IMR-90 (cell line): ENCODE data around the gene KLHL2. TPM values are rescaled to one million over a fixed set of nuclear protein-coding genes. Genes with fewer than 3 reads are reported as not detected.
"Not testable (repeated sequence)": the region's sequence is repeated elsewhere in the genome, so short reads cannot be mapped to it uniquely, and the experiment has no call there.

Experiments used
- ATAC-seq: fragments of 200-7000 bp; cut with Tn5 transposase; 2 replicates; pipeline ENCODE4 v1.9.1; 2020; ENCODE audit warnings: low read depth, mild to moderate bottlenecking, moderate library complexity
- BruUV-seq: library from RNA; stranded (reverse); fragments of 400-500 nt; replicated peaks from 2 replicates; lab custom pipeline; 2021; lab: Mats Ljungman, UMichigan
- CTCF ChIA-PET: fragments of 300-600 bp; formaldehyde crosslinking; extraction: SDS; loops from one replicate; lab custom pipeline; 2021; ENCODE audit warnings: antibody characterized with exemption; lab: Yijun Ruan, JAX
- POLR2A ChIA-PET: fragments of 300-600 bp; sonication (Branson Sonifier 250); formaldehyde crosslinking; loops from one replicate; lab custom pipeline; 2022; ENCODE audit warnings: antibody characterized with exemption; ENCODE audit not compliant: unreplicated experiment; lab: Charles Lee
- DNase-seq: peaks from one replicate; pipeline ENCODE4 v3.0.0; 2013
- H2AFZ ChIP-seq: replicated peaks from 2 replicates; pipeline ENCODE3; 2013; ENCODE audit warnings: low read length, mild to moderate bottlenecking; ENCODE audit not compliant: poor library complexity
- H2AK5ac ChIP-seq: 2 replicates; pipeline ENCODE4 v1.6.1; 2013; ENCODE audit warnings: low read depth, low read length, inconsistent platforms
- H2AK9ac ChIP-seq: replicated peaks from 2 replicates; pipeline ENCODE3; 2013; ENCODE audit warnings: mild to moderate bottlenecking, low read depth, low read length, moderate library complexity; ENCODE audit not compliant: poor library complexity
- H2BK120ac ChIP-seq: 2 replicates; pipeline ENCODE4 v1.6.1; 2013; ENCODE audit warnings: low read depth, low read length, inconsistent platforms
- H2BK15ac ChIP-seq: 3 replicates; pipeline ENCODE4 v1.6.1; 2013; ENCODE audit warnings: low read depth, low read length, inconsistent platforms
- H2BK20ac ChIP-seq: 2 replicates; pipeline ENCODE4 v1.6.1; 2013; ENCODE audit warnings: low read depth, mild to moderate bottlenecking, inconsistent platforms, low read length, moderate library complexity
- H2BK5ac ChIP-seq: 2 replicates; pipeline ENCODE4 v1.6.1; 2013; ENCODE audit warnings: mild to moderate bottlenecking, low read depth, low read length, inconsistent platforms; ENCODE audit not compliant: poor library complexity, severe bottlenecking
- H3K14ac ChIP-seq: replicated peaks from 2 replicates; pipeline ENCODE4 v1.6.1; 2013; ENCODE audit warnings: low read depth, low read length, inconsistent platforms
- H3K18ac ChIP-seq: 2 replicates; pipeline ENCODE4 v1.6.1; 2013; ENCODE audit warnings: low read depth, low read length, control low read depth
- H3K23ac ChIP-seq: 2 replicates; pipeline ENCODE4 v1.6.1; 2013; ENCODE audit warnings: low read depth, low read length, inconsistent platforms
- H3K27ac ChIP-seq: 2 replicates; pipeline ENCODE4 v1.5.1; 2013; ENCODE audit warnings: mild to moderate bottlenecking, control low read depth, low read length; ENCODE audit not compliant: insufficient read depth
- H3K27me3 ChIP-seq: 2 replicates; pipeline ENCODE4 v1.6.1; 2013; ENCODE audit warnings: low read length; ENCODE audit not compliant: control insufficient read depth, insufficient read depth
- H3K36me3 ChIP-seq: 2 replicates; pipeline ENCODE4 v1.6.1; 2013; ENCODE audit warnings: low read length, mixed read lengths; ENCODE audit not compliant: control insufficient read depth, insufficient read depth
- H3K4ac ChIP-seq: 2 replicates; pipeline ENCODE4 v1.6.1; 2013; ENCODE audit warnings: low read depth, low read length, inconsistent platforms
- H3K4me1 ChIP-seq: 2 replicates; pipeline ENCODE4 v1.6.1; 2013; ENCODE audit warnings: low read length, mixed read lengths; ENCODE audit not compliant: control insufficient read depth, insufficient read depth
- H3K4me2 ChIP-seq: 2 replicates; pipeline ENCODE4 v1.6.1; 2013; ENCODE audit warnings: low read depth, mild to moderate bottlenecking, control low read depth, low read length, moderate library complexity
- H3K4me3 ChIP-seq: 2 replicates; pipeline ENCODE4 v1.5.1; 2013; ENCODE audit warnings: low read depth, mild to moderate bottlenecking, control low read depth, low read length, moderate library complexity; ENCODE audit not compliant: insufficient read depth
- H3K56ac ChIP-seq: 2 replicates; pipeline ENCODE4 v1.6.1; 2013; ENCODE audit warnings: low read length, inconsistent platforms; ENCODE audit not compliant: insufficient read depth; ENCODE audit errors: extremely low read depth
- H3K79me1 ChIP-seq, 2 experiments: 2 replicates each; pipeline ENCODE4 v1.6.1; 2013; ENCODE audit warnings: low read length in 2 of 2, inconsistent platforms in 1 of 2, low read depth in 1 of 2
- H3K9ac ChIP-seq: 2 replicates; pipeline ENCODE4 v1.6.1; 2013; ENCODE audit warnings: low read depth, low read length, control low read depth
- H3K9me1 ChIP-seq: 2 replicates; pipeline ENCODE4 v1.6.1; 2013; ENCODE audit warnings: low read length, inconsistent platforms; ENCODE audit not compliant: insufficient read depth
- H3K9me3 ChIP-seq: 2 replicates; pipeline ENCODE4 v1.6.1; 2013; ENCODE audit warnings: low read length; ENCODE audit not compliant: control insufficient read depth, insufficient read depth
- H4K20me1 ChIP-seq: 2 replicates; pipeline ENCODE4 v1.6.1; 2013; ENCODE audit warnings: low read length, inconsistent platforms; ENCODE audit not compliant: insufficient read depth
- H4K5ac ChIP-seq: 2 replicates; pipeline ENCODE4 v1.6.1; 2013; ENCODE audit warnings: mild to moderate bottlenecking, low read depth, low read length, control low read depth
- H4K8ac ChIP-seq, 2 experiments: 2 replicates each; pipeline ENCODE4 v1.6.1; 2013; ENCODE audit warnings: low read depth in 2 of 2, low read length in 2 of 2, control low read depth in 1 of 2, inconsistent platforms in 1 of 2
- H4K91ac ChIP-seq: 2 replicates; pipeline ENCODE4 v1.6.1; 2013; ENCODE audit warnings: low read depth, low read length, inconsistent platforms; ENCODE audit not compliant: insufficient read depth
- WGBS, 2 experiments: methylation state at CpG; one replicate each; pipeline versions ENCODE4 v1.1.5 to v1.1.7; 2013; ENCODE audit warnings: missing lambda C conversion rate in 2 of 2; ENCODE audit not compliant: insufficient read length in 1 of 2; ENCODE audit errors: extremely low coverage in 2 of 2; 5-methylcytosine and 5-hydroxymethylcytosine counted together
- dilution Hi-C: fragments of 300-500 bp; cut with HindIII; formaldehyde crosslinking; loops from one replicate; pipeline ENCODE4 v1.14.3; 2018; ENCODE audit warnings: low sequenced_read_pairs; ENCODE audit not compliant: unreplicated experiment
- in situ Hi-C: fragments of 300-500 bp; cut with MboI; formaldehyde crosslinking; loops from 3 replicates; pipeline ENCODE4 v1.14.3; 2019; ENCODE audit warnings: low sequenced_read_pairs, inconsistent platforms, mixed read lengths
- intact Hi-C: fragments of 100-400 bp; cut with micrococcal nuclease; formaldehyde crosslinking; loops from 2 replicates; pipeline ENCODE4 v1.10.0; 2022
- polyA plus RNA-seq, 3 experiments: library from polyadenylated mRNA; depleted of rRNA; stranded (reverse); fragments of >200 nt; gene quantifications; 2 replicates each; pipeline ENCODE4 v1.2.3, GENCODE V29; 2012; ENCODE audit warnings: low replicate concordance in 1 of 3
- total RNA-seq: library from RNA; depleted of rRNA; stranded (reverse); fragments of >200 nt; gene quantifications from 2 replicates; pipeline ENCODE4 v1.2.3, GENCODE V29; 2012

Gene KLHL2
- total and polyA plus RNA-seq, 2 of the 4 experiments (the other 2 are of a cell fraction): 11.0 to 12.4 TPM

DNA sequence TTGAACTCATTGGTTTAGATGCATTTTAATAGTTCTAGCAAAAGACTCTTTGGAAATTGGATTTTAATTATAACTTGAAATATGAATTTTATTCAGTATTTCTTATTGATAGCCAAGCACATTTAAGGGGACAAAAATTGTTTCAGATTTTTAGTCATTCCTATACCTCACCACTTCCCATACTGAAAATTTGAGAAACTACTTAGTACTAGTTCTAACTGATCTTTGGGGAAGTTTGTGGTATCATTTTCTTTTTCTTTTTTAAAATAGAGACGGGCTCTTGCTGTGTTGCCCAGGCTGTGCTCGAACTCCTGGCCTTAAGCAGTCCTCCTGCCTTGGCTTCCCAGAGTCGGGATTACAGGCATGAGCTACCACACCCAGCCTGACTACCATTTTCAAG lies 68.0 kb downstream of the KLHL2 start:
- H2AK5ac ChIP-seq, ATAC-seq, H2BK5ac ChIP-seq, H2BK120ac ChIP-seq, H2AFZ ChIP-seq, H3K36me3 ChIP-seq, H3K9ac ChIP-seq, H3K79me1 ChIP-seq, H3K18ac ChIP-seq, H2AK9ac ChIP-seq, H3K14ac ChIP-seq, POLR2A ChIA-PET, H3K23ac ChIP-seq, CTCF ChIA-PET, H4K8ac ChIP-seq, H3K9me3 ChIP-seq, H3K4me3 ChIP-seq, H3K9me1 ChIP-seq, H4K20me1 ChIP-seq, H3K56ac ChIP-seq, H3K27me3 ChIP-seq, dilution Hi-C loops, DNase-seq, in situ Hi-C loops, H3K4ac ChIP-seq, BruUV-seq, H2BK20ac ChIP-seq, intact Hi-C loops, H3K4me2 ChIP-seq, H4K91ac ChIP-seq, H3K4me1 ChIP-seq, H3K27ac ChIP-seq, H2BK15ac ChIP-seq, H4K5ac ChIP-seq: not testable (repeated sequence)
- WGBS, 2 experiments: no CpG with 5 or more reads among the region's 3 CpGs

DNA sequence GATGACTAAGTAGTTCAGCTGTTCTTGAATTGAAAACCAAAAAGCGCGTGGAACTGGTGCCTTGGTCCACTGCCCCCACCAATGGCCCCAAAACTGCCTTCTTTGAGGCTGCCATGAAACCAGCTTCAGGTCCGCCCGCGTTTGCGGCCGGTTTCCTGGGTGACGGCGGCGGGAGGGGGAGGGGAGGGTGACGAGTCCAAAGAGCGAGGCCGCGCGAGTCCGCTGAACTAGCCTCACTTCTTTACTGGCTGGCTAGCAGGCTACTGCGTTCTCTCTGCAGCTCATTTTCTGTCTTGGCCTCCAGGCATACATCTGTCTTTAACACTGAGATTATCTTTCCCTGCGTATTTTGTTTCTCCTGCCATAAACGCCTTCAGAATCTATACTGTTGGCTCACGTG lies 72.2 kb downstream of the KLHL2 start:
- intact Hi-C loops, H2AK5ac ChIP-seq, H3K79me1 ChIP-seq, H3K9me1 ChIP-seq, H4K91ac ChIP-seq, H2AK9ac ChIP-seq, in situ Hi-C loops, H3K27ac ChIP-seq, H2BK15ac ChIP-seq, H2BK120ac ChIP-seq, DNase-seq, H3K4me3 ChIP-seq, H3K14ac ChIP-seq, H3K9ac ChIP-seq, CTCF ChIA-PET, ATAC-seq, dilution Hi-C loops, H3K4me1 ChIP-seq, H4K8ac ChIP-seq, H3K23ac ChIP-seq, H3K56ac ChIP-seq, H4K5ac ChIP-seq, H3K4ac ChIP-seq, H3K18ac ChIP-seq, H2BK5ac ChIP-seq, H3K27me3 ChIP-seq, POLR2A ChIA-PET, H4K20me1 ChIP-seq, H3K4me2 ChIP-seq, H3K36me3 ChIP-seq, BruUV-seq, H3K9me3 ChIP-seq, H2BK20ac ChIP-seq, H2AFZ ChIP-seq: not testable (repeated sequence)
- 92% methylated on average over 2 of the region's 20 CpGs; no CpG with 5 or more reads in 1 of the 2 experiments for WGBS, 2 experiments
